ENCODE results near the gene CLCF1.
A peak's percentile ranks its signal among the peaks of the same experiment; 100 is the strongest.

Gene CLCF1

GRCh38 chr11:67372993-67373647, at the start of gene CLCF1:
CLCF1 (minus strand) TSS chr11:67373598; CDS start chr11:67373539, 59 bp downstream.
- Mint-ChIP-seq H3K36me3 (ENCODE audit: low read depth) (no peaks in the 10 kb centered on the region), H3K9me3 (no peaks in the 10 kb centered on the region), H3K27ac (peak within 1 kb of the TSS; percentile 84), H3K4me3 (peak within 1 kb of the TSS; percentile 76), H3K27me3 (peaks cover 34% of the 10 kb centered on the region), H3K4me1 (ENCODE audit: low read depth) (peaks cover 50% of the 10 kb centered on the region)
- peak; percentile 62 for DNase-seq

- Mint-ChIP-seq H3K9me3 (no peaks in the 10 kb centered on the region), H3K4me3 (no peak overlapping the region), H3K36me3 (ENCODE audit: low read depth) (no peaks in the 10 kb centered on the region), H3K27me3 (no peaks in the 10 kb centered on the region), H3K27ac (no peak overlapping the region), H3K4me1 (ENCODE audit: low read depth) (peaks cover 38% of the 10 kb centered on the region)
- no peak for DNase-seq
These were observed 49.5 kb upstream of the CLCF1 start for GRCh38 chr11:67422891-67423290.

GRCh38 chr11:67421430-67422031, 48.1 kb upstream of the CLCF1 start:
- Mint-ChIP-seq H3K27ac (peak overlapping the region; percentile 86), H3K4me1 (ENCODE audit: low read depth) (peaks cover 43% of the 10 kb centered on the region), H3K4me3 (peak overlapping the region; percentile 65), H3K9me3 (no peaks in the 10 kb centered on the region), H3K27me3 (no peaks in the 10 kb centered on the region), H3K36me3 (ENCODE audit: low read depth) (no peaks in the 10 kb centered on the region)
- DNase-seq, result no peak

GRCh38 chr11:67420646-67421429, 47.4 kb upstream of the CLCF1 start:
- Mint-ChIP-seq H3K4me3 (peak overlapping the region; percentile 79), H3K36me3 (ENCODE audit: low read depth) (no peaks in the 10 kb centered on the region), H3K27ac (peak overlapping the region; percentile 90), H3K9me3 (no peaks in the 10 kb centered on the region), H3K4me1 (ENCODE audit: low read depth) (peaks cover 50% of the 10 kb centered on the region), H3K27me3 (no peaks in the 10 kb centered on the region)
- DNase-seq, result peak; percentile 100

DNA sequence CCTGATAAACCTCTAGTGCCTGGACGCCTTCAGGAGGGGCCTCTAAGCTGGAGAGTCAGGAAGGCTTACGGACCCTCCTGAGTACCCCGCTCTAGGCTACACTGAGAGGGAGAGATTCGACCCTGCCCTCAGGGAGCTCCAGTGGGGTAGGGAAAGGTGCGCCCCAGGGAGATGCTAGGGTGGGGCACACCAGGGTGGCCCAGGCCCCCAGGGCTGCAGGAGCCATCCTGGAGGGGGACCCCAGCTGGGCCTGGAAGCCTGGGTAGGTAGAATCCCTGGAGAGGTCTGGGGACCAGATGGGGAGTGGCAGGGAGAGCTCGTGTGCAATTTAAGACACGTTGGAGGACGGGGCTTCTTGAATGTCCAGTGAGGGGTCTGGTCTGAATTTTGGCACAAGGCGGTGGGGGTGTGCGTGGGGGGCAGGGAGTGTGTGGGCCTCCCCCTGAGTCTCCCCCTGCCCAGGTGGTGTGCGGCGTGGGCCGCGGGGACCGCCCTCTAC, 46.8 kb upstream of the CLCF1 start:
- DNase-seq, result peak; percentile 72
- Mint-ChIP-seq H3K4me1 (ENCODE audit: low read depth) (peaks cover 51% of the 10 kb centered on the region), H3K9me3 (no peaks in the 10 kb centered on the region)

GRCh38 chr11:67419325-67420049, 46.1 kb upstream of the CLCF1 start:
- peak; percentile 52 for DNase-seq
- Mint-ChIP-seq H3K36me3 (ENCODE audit: low read depth) (no peaks in the 10 kb centered on the region), H3K4me3 (peak overlapping the region; percentile 79), H3K27me3 (no peaks in the 10 kb centered on the region), H3K9me3 (no peaks in the 10 kb centered on the region), H3K4me1 (ENCODE audit: low read depth) (peaks cover 54% of the 10 kb centered on the region), H3K27ac (peak overlapping the region; percentile 90)

More for the DNA sequence above, 46.8 kb upstream of the CLCF1 start:
- Mint-ChIP-seq H3K27me3 (no peaks in the 10 kb centered on the region), H3K36me3 (ENCODE audit: low read depth) (no peaks in the 10 kb centered on the region), H3K4me3 (peak overlapping the region; percentile 79), H3K27ac (peak overlapping the region; percentile 90)

DNA sequence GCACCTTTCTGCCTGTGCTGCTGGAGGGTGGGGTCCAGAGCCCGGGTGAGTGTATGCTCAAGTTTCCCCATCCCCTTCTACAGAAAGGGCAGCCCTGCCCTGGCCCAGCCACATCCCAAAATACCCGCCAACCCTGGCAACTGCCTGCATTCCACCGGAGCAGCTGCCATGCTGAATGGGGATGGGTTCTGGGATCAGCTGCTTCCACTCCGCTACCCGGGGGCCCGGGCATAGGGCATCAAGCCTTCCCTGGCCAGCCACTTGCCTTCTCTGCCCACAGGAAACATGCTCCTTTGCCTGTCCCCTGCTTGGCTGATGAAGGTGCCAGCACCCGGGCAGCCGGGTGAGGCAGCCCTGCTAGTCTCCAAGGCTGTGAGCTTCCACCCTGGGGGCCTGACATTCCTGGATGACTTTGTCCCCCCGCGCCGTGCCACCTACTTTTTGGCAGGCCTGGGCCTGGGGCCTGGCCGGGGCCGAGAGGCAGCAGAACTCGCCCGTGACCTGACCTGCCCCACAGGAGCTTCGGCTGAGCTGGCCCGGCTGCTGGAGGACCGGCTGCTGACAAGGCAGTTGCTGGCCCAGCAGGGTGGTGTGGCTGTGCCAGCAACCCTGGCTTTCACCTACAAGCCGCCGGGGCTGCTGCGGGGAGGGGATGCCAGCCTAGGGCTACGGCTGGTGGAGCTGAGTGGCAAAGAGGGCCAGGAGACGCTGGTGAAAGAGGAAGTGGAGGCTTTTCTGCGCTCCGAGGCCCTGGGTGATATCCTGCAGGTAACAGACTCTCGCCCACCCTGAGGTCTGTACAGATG, 45.3 kb upstream of the CLCF1 start:
- Mint-ChIP-seq H3K4me3 (peak overlapping the region; percentile 79), H3K36me3 (ENCODE audit: low read depth) (no peaks in the 10 kb centered on the region), H3K27ac (peak overlapping the region; percentile 79), H3K9me3 (no peaks in the 10 kb centered on the region), H3K4me1 (ENCODE audit: low read depth) (peaks cover 54% of the 10 kb centered on the region), H3K27me3 (no peaks in the 10 kb centered on the region)
- peak; percentile 67 for DNase-seq

- no peaks in the 10 kb centered on the region for H3K27me3 Mint-ChIP-seq
- no peak overlapping the region for H3K27ac Mint-ChIP-seq
- no peaks in the 10 kb centered on the region for H3K36me3 Mint-ChIP-seq (ENCODE audit: low read depth)
- H3K4me1 Mint-ChIP-seq (ENCODE audit: low read depth), result peaks cover 62% of the 10 kb centered on the region
- DNase-seq, result no peak
- H3K9me3 Mint-ChIP-seq, result no peaks in the 10 kb centered on the region
- no peak overlapping the region for H3K4me3 Mint-ChIP-seq
These were observed 44.0 kb upstream of the CLCF1 start for GRCh38 chr11:67417425-67417824.

DNA sequence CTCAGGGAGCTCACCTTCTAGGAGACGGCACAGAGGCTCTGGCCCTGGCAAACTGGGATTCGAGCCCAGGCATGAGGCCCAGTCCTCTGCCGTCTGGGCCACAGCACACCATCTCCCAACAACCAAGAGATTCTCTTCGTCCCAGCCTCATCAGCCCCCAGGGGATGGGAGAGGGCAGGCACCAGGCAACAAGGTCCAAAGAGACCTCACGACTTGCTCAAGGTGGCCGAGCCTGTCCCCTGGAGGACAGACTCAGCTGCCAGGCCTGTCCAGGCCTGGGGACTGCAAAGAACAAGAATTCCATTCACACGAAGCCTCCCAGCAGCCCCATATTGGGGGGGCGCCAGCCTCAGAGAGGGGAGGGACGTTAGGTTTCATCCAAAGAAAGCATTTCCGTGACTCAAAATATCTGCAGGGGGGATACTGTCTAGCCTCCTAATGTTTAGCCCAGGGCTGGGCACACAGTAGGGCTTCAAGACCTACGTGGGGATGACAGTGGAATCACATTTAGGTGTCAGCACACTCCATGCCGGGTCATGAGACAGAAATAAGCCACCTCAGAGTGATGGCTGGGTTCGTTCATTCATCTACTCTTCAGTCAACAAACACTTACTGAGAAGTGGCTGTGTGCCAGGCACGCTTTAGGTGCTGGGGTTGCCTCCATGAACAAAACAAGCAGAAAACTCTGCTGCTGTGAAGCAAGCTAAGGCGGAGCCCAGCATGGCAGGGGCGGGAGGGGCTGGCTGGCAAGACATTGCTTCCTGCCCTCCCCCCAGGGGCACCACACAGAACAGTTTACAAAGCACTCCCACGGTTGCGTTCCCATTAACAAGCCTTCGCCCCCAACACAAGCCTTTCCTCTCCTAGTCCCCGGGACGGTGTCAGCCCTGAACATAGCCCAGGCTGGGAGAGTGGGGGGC, 43.3 kb upstream of the CLCF1 start:
- no peaks in the 10 kb centered on the region for H3K27me3 Mint-ChIP-seq
- H3K4me1 Mint-ChIP-seq (ENCODE audit: low read depth), result peaks cover 69% of the 10 kb centered on the region
- H3K4me3 Mint-ChIP-seq, result peak overlapping the region; percentile 64
- peak; percentile 69 for DNase-seq
- peak overlapping the region; percentile 80 for H3K27ac Mint-ChIP-seq
- H3K36me3 Mint-ChIP-seq (ENCODE audit: low read depth), result no peaks in the 10 kb centered on the region
- H3K9me3 Mint-ChIP-seq, result no peaks in the 10 kb centered on the region

- peak; percentile 51 for DNase-seq
- peak within 1 kb of the TSS; percentile 68 for H3K4me3 Mint-ChIP-seq
- H3K36me3 Mint-ChIP-seq (ENCODE audit: low read depth), result peaks cover under 1% of the 10 kb centered on the region
- peak within 1 kb of the TSS; percentile 80 for H3K27ac Mint-ChIP-seq
- no peaks in the 10 kb centered on the region for H3K27me3 Mint-ChIP-seq
- no peaks in the 10 kb centered on the region for H3K9me3 Mint-ChIP-seq
- H3K4me1 Mint-ChIP-seq (ENCODE audit: low read depth), result peaks cover 74% of the 10 kb centered on the region
These were observed 42.3 kb upstream of the CLCF1 start, which contains the start of gene CARNS1 for GRCh38 chr11:67415501-67416304. CARNS1 (plus strand) TSS chr11:67415678; CDS start chr11:67416200, 522 bp downstream.

DNA sequence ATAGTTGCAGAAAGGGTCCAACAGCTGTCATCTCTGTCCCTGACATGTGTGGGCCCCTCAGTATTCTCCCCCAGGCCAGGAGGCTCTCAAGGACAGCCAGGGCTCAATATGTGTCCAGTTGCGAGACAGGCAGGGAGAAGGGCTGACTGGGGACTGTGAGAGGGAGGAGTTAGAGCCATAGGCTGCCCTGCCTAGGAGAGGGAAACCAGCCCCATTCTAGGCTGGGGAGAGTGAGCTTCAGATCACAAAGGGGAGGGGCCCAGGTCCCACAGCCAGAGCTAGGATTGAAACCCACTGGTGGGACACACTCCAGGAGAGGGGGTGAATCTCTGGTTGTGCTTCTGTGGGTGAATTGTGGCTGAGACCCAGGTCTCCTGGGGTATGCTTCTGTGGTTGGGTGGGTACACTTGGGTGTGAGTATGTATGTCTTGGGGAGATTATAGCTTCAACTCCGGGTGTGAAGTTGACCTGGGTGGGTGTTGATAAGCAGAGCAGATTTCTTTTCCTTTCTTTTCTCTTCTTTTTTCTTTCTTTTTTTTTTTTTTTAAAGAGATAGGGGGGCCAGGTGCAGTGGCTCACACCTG, 40.0 kb upstream of the CLCF1 start:
- H3K4me3 Mint-ChIP-seq, result no peak overlapping the region
- peaks cover 77% of the 10 kb centered on the region for H3K4me1 Mint-ChIP-seq (ENCODE audit: low read depth)
- peaks cover 18% of the 10 kb centered on the region for H3K36me3 Mint-ChIP-seq (ENCODE audit: low read depth)
- H3K9me3 Mint-ChIP-seq, result no peaks in the 10 kb centered on the region
- H3K27me3 Mint-ChIP-seq, result no peaks in the 10 kb centered on the region
- no peak for DNase-seq
- H3K27ac Mint-ChIP-seq, result peak overlapping the region; percentile 71
